Measurements from ENCODE around the gene DCLK1. TPM values are rescaled to one million over a fixed set of nuclear protein-coding genes. Genes with fewer than 3 reads are reported as not detected.
A peak's percentile ranks its signal among the peaks of the same experiment; 100 is the strongest.

DCLK1 gene
- total RNA-seq, result 1 to 10 TPM; 2.6 to 8.6 TPM

DNA sequence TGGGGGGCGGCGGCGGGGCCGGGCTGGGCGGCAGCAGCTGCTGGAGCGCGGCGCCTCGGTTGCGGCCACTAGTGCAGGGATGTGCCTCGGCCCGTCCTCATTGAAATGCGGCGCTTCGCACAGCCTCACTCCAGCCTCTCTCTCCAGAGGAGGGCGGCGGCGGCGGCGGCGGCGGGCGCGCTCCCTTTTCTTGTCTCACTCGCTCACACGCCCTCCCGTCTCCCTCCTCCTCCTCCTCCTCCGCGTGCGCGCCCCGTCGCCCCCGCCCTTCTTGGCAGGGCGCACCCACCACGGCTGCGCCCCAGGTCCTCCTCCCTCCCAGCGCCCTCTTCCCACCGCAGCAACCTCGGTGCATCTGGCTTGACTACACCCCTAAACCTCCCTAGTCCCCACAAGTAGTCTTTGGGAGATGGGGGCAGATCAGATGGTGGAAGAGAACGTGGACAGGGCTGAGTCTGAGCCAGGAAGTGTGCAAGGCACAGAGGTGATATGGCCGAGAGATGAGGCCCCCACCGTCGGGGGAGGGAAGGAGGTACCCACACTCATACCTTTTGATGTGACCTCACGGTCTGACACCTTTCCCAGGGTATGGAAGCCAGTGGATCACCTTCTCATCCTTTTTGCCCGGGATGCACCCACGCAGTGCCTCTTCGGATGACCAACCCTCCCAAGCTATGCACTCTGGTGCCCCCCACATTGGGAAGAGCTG, at the start of gene DCLK1:
Gene DCLK1 (minus strand): TSS at position 161 of the 709 bp plus-strand sequence.
- ATAC-seq (peak; percentile 53), DNase-seq (peak; percentile 17 to 37 (median 24))
- Histone ChIP-seq H3K4me1 (peaks cover 6% of the 10 kb centered on the region), H3K27ac (peak within 1 kb of the TSS in 1 of 4 donors; percentile 2), H3K36me3 (replicated peaks in 1 of 2; ENCODE audit: insufficient read depth in 1 of 2, low read depth in 2 of 2) (no peaks in the 10 kb centered on the region), H3K27me3 (no peaks in the 10 kb centered on the region), H3K9me3 (no peaks in the 10 kb centered on the region), H3K4me3 (no peak within 1 kb of the TSS)
- TF ChIP-seq, protein P1, sequence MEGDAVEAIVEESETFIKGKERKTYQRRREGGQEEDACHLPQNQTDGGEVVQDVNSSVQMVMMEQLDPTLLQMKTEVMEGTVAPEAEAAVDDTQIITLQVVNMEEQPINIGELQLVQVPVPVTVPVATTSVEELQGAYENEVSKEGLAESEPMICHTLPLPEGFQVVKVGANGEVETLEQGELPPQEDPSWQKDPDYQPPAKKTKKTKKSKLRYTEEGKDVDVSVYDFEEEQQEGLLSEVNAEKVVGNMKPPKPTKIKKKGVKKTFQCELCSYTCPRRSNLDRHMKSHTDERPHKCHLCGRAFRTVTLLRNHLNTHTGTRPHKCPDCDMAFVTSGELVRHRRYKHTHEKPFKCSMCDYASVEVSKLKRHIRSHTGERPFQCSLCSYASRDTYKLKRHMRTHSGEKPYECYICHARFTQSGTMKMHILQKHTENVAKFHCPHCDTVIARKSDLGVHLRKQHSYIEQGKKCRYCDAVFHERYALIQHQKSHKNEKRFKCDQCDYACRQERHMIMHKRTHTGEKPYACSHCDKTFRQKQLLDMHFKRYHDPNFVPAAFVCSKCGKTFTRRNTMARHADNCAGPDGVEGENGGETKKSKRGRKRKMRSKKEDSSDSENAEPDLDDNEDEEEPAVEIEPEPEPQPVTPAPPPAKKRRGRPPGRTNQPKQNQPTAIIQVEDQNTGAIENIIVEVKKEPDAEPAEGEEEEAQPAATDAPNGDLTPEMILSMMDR (IDR thresholded peaks at IDR 0.05), result no peak
- TF ChIP-seq POLR2A (IDR thresholded peaks at IDR 0.05), result no peak
- intact Hi-C loops (cut with DNase I), result no loop called here
- 11 to 12% methylated on average over 32 to 42 of the region's 48 CpGs for WGBS, 2 donors

DNA sequence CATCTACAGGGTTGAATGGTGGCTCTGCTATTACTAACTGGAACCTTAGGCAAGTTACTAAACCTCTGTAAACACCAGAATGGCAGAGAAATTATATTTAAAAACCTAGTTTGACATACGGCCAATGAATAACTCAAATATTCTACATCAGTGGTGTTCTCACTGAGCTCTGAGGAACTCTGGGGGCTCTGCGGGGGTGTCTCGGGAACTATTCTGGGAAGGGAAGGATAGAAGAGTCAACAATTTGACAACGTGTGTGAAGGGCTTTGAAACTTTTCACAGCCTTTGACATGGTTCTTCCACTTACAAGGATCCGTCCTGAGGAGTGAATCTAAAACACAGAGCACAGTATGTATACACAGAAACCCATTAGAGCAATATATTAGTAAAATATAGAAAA, 44.4 kb upstream of the DCLK1 start:
- no peak overlapping the region for H3K27ac ChIP-seq
- no peaks in the 10 kb centered on the region for H3K9me3 ChIP-seq
- DNase-seq (no peak), ATAC-seq (no peak)
- WGBS, 2 donors, result 61 to 66% methylated on average over 5 of the region's 5 CpGs
- intact Hi-C loops (cut with DNase I), result no loop called here
- no peaks in the 10 kb centered on the region for H3K36me3 ChIP-seq (replicated peaks in 1 of 2; ENCODE audit: insufficient read depth in 1 of 2, low read depth in 2 of 2)
- TF ChIP-seq, protein P1 (IDR thresholded peaks at IDR 0.05), result no peak
- TF ChIP-seq POLR2A (IDR thresholded peaks at IDR 0.05), result no peak
- H3K27me3 ChIP-seq, result no peaks in the 10 kb centered on the region
- H3K4me3 ChIP-seq, result no peak overlapping the region
- no peaks in the 10 kb centered on the region for H3K4me1 ChIP-seq

DNA sequence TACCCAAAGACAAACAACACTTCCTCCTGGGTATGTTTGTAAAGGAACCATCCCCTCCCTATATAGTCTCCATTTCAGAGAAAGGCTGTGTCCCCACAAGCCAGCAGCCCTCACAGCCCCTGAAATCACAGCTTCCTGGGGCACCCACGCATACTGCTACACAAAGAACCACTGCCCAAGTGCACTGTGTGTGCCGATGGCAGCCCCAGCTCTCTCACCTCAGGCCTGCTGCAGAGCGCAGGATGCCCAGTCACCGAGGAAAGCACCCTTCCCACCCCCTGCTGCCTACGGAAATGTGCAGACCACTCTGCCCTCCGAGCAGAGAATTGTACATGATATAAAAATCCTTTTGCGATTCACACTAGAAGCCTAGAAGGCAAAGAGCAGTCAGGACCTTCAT, 43.7 kb upstream of the DCLK1 start:
- no peaks in the 10 kb centered on the region for H3K36me3 ChIP-seq (replicated peaks in 1 of 2; ENCODE audit: insufficient read depth in 1 of 2, low read depth in 2 of 2)
- H3K27ac ChIP-seq, result no peak overlapping the region
- ATAC-seq, result no peak
- H3K27me3 ChIP-seq, result no peaks in the 10 kb centered on the region
- 73 to 82% methylated on average over 7 of the region's 7 CpGs for WGBS, 2 donors
- no peaks in the 10 kb centered on the region for H3K4me1 ChIP-seq
- no peak for DNase-seq
- no peak for TF ChIP-seq POLR2A (IDR thresholded peaks at IDR 0.05)
- TF ChIP-seq, protein P1 (IDR thresholded peaks at IDR 0.05), result no peak
- intact Hi-C loops (cut with DNase I), result no loop called here
- no peaks in the 10 kb centered on the region for H3K9me3 ChIP-seq
- no peak overlapping the region for H3K4me3 ChIP-seq

DNA sequence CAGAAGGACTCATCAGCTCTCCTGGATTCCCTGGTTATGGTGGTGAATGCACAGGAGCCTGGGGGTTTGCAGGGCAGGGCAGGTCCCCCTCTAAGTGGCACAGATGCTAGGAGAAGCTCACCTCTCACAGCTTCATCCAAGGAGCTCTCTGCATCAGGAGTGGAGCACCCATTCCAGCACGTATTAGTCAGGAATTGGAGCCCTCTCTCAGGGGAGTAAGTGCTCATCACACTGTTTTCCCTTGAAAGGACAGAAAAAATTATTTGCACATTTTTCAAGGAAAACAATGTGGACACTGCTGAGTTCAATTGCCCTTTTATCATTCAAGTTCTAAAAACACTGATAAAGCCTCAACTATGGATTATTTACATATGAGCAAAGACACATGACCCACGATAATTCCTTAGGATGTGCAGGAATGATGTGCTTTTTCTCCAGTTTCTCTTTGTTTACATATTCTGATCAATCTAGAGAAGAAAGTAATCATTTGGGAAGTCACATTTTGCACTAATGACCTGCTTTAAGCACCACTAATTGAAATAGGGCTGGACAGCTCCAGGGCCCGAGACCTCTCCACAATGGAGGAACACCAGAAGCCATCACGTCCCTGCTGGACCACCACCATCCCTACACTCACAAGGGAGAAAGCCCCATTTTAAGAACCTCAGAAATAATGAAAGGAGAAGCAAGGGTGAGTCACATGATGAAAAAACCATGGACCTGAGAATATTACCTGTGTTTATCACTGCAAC, 42.6 kb upstream of the DCLK1 start:
- ATAC-seq, result no peak
- no peak overlapping the region for H3K4me3 ChIP-seq
- H3K27ac ChIP-seq, result no peak overlapping the region
- WGBS, 2 donors, result 50 to 64% methylated on average over 4 of the region's 4 CpGs
- TF ChIP-seq, protein P1 (IDR thresholded peaks at IDR 0.05), result no peak
- no peak for TF ChIP-seq POLR2A (IDR thresholded peaks at IDR 0.05)
- H3K9me3 ChIP-seq, result no peaks in the 10 kb centered on the region
- DNase-seq, result no peak
- intact Hi-C loops (cut with DNase I), result no loop called here
- no peaks in the 10 kb centered on the region for H3K36me3 ChIP-seq (replicated peaks in 1 of 2; ENCODE audit: insufficient read depth in 1 of 2, low read depth in 2 of 2)
- no peaks in the 10 kb centered on the region for H3K4me1 ChIP-seq
- H3K27me3 ChIP-seq, result no peaks in the 10 kb centered on the region

Measured in body of pancreas (tissue), 4 donors.